HUES64 (cell line): ENCODE results near the gene SYNGR1.

Experiments used
- H3K27ac ChIP-seq: 2 replicates; pipeline ENCODE4 v1.7.0; 2013; ENCODE audit warnings: low read depth, low read length, inconsistent platforms
- H3K27me3 ChIP-seq: 2 replicates; pipeline ENCODE4 v1.6.1; 2013; ENCODE audit warnings: mild to moderate bottlenecking, low read length; ENCODE audit not compliant: insufficient read depth
- H3K36me3 ChIP-seq: 2 replicates; pipeline ENCODE4 v1.6.1; 2013; ENCODE audit warnings: mild to moderate bottlenecking, low read length; ENCODE audit not compliant: insufficient read depth
- H3K4me1 ChIP-seq: 2 replicates; pipeline ENCODE4 v1.6.1; 2013; ENCODE audit warnings: mild to moderate bottlenecking, low read length, moderate library complexity; ENCODE audit not compliant: insufficient read depth
- H3K4me3 ChIP-seq: 2 replicates; pipeline ENCODE4 v1.5.1; 2013; ENCODE audit warnings: mild to moderate bottlenecking, low read length, moderate library complexity
- H3K9ac ChIP-seq: 2 replicates; pipeline ENCODE4 v1.6.1; 2013; ENCODE audit warnings: mild to moderate bottlenecking, low read depth, low read length
- H3K9me3 ChIP-seq: 2 replicates; pipeline ENCODE4 v1.6.1; 2013; ENCODE audit warnings: low read depth, low read length; ENCODE audit not compliant: insufficient read depth
- WGBS: fragments of 150-250, 120-280 bp; methylation state at CpG from one replicate; pipeline ENCODE4 v1.1.7; 2013; ENCODE audit warnings: missing lambda C conversion rate; 5-methylcytosine and 5-hydroxymethylcytosine counted together

The SYNGR1 gene

DNA sequence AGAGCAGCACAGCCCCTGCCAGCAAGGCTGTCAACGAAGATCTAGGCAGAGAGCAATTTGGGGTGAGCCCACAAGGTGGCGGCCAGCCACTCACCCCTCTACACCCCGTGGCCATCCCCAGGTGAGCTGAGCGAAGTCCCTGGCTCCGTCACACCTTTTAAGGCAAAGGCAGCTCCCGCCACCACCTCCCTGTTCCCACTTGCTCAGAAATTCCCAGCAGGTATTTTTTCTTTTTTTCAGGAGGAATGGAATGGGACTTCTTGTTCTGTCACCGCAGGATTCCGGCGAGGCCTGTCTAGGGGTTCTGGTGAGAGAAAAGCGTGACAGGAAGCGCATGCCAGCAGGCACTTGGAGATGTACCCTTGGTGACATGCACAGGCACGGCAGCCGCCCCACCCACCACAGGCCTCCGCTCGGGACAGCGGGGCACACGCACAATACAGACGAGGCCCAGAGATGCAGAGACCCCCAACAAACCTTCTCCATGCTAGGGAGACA lies 40.4 kb upstream of the SYNGR1 start:
- Histone ChIP-seq H3K9me3 (no peaks in the 10 kb centered on the region), H3K4me3 (no peak overlapping the region), H3K27ac (peak overlapping the region; percentile 48), H3K9ac (no peak overlapping the region; the same call in 1 of the 2 replicates), H3K4me1 (peaks cover 17% of the 10 kb centered on the region), H3K36me3 (peaks cover 30% of the 10 kb centered on the region), H3K27me3 (no peaks in the 10 kb centered on the region)
- 34% methylated on average over 18 of the region's 18 CpGs for WGBS

- H3K4me3 ChIP-seq: no peak overlapping the region
- H3K36me3 ChIP-seq: peaks cover 36% of the 10 kb centered on the region
- 75% methylated on average over 16 of the region's 16 CpGs for WGBS
- peak overlapping the region; percentile 48 for H3K27ac ChIP-seq
- H3K4me1 ChIP-seq: peaks cover 17% of the 10 kb centered on the region
- no peaks in the 10 kb centered on the region for H3K27me3 ChIP-seq
- H3K9ac ChIP-seq: no peak overlapping the region
- no peaks in the 10 kb centered on the region for H3K9me3 ChIP-seq
These were observed 39.7 kb upstream of the SYNGR1 start for GRCh38 chr22:39309881-39310714.

DNA sequence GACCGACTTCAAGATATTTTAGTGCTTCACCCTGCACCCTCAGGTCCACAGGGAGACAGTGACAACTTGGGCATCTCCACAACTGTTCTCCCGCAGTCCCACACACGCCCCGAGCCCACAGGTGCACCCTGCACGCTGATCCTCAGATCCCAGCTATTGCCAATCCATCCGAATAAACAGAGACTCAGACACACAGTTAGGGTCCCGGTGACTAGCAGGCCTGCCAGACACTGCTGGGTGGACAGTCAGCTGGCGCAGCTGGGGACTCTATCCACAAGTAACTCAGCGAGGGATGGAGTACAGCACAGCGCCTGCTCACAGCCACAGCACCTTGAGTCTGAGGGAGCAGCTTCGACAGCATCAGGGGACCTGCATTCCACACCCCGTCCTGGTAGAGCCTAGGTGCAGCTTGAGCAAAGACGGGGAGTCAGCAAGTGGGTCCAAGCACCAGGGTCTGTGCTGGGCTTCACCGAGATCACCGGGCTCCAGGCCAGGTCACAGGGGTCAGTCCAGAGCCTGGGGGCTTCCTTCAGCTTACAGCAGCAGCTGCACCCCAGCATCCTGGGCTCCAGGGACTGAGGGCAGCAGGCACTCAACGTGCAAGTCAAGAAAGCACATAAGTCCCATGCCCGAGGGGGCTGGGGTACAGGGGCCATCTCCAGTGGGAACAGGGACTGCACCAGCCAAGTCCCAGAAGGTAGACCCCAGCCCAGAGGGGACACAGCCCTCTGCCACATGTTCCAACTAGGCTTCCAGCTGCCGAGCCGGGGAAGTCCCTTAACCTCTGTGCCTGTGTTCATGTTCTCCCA lies 38.0 kb upstream of the SYNGR1 start:
- Histone ChIP-seq H3K27me3 (no peaks in the 10 kb centered on the region), H3K4me3 (no peak overlapping the region), H3K4me1 (peaks cover 20% of the 10 kb centered on the region), H3K27ac (peak overlapping the region; percentile 27; the same call in 1 of the 2 replicates), H3K9me3 (no peaks in the 10 kb centered on the region), H3K36me3 (peaks cover 53% of the 10 kb centered on the region), H3K9ac (no peak overlapping the region)
- 89% methylated on average over 19 of the region's 19 CpGs for WGBS

DNA sequence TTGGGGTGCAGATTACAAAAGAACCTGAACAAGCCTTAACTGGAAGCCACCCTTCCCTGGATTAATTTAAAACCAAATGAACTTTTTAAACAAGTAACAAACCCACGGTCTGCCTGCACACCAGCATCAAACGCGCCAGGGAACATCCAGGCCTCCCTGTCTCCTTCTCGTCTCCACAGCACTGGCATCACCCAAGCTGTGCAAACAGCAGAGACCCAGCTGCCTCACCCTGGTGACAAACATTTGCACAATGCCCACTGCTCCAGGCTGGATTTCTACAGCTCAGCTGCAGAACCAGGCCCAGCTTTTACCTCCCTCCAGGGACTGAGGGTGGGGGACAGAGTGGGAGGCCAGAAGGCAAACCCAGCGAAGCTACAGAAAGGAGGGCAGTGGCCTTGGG lies 37.4 kb upstream of the SYNGR1 start:
- Histone ChIP-seq H3K4me1 (peaks cover 21% of the 10 kb centered on the region), H3K27me3 (no peaks in the 10 kb centered on the region), H3K4me3 (no peak overlapping the region), H3K36me3 (peaks cover 59% of the 10 kb centered on the region), H3K27ac (peak overlapping the region; percentile 22; the same call in 1 of the 2 replicates), H3K9me3 (no peaks in the 10 kb centered on the region), H3K9ac (no peak overlapping the region)
- WGBS: 95% methylated on average over 5 of the region's 5 CpGs

GRCh38 chr22:39313258-39314001 lies 36.4 kb upstream of the SYNGR1 start:
- 93% methylated on average over 20 of the region's 20 CpGs for WGBS
- Histone ChIP-seq H3K9ac (no peak overlapping the region), H3K4me3 (no peak overlapping the region), H3K36me3 (peaks cover 70% of the 10 kb centered on the region), H3K4me1 (peaks cover 27% of the 10 kb centered on the region), H3K27ac (peak overlapping the region; percentile 50; the same call in 1 of the 2 replicates), H3K27me3 (no peaks in the 10 kb centered on the region), H3K9me3 (no peaks in the 10 kb centered on the region)

DNA sequence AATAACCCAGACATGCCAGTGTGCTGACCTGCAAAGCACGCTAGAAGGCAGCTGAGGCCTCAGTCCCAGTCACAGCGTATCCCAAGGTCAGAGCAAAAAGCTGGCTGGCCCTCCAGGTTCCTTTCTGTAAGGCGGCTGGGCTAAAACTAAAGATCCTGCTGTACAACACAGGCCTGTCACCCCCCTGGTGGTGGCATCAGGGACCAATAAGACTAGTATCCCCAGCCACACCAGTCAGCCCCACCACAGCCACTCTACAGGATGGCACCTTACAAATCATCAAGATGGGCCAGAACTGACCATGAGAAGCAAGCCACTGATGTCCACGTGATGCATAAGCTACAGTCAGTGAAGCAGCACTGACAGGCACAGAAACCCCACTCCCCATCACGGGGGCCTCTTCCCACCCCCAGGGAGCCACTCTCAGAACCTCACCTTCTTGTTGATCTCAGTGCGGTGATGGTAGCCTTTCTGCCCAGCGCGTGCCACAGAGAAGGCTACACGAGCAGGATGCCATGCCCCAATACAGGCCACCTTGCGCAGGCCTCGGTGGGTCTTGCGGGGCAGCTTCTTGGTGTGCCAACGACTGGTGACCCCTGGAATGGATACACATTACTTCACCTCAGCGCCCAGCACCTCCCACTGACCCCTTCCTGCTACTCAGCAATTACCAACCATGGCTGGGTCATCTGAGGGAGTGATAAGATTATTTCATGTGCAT lies 35.4 kb upstream of the SYNGR1 start:
- Histone ChIP-seq H3K9me3 (no peaks in the 10 kb centered on the region), H3K27ac (peak overlapping the region; percentile 50; the same call in 1 of the 2 replicates), H3K9ac (no peak overlapping the region), H3K4me1 (peaks cover 17% of the 10 kb centered on the region), H3K27me3 (no peaks in the 10 kb centered on the region), H3K4me3 (no peak overlapping the region; the same call in 1 of the 2 replicates), H3K36me3 (peaks cover 76% of the 10 kb centered on the region)
- WGBS: 94% methylated on average over 14 of the region's 14 CpGs

DNA sequence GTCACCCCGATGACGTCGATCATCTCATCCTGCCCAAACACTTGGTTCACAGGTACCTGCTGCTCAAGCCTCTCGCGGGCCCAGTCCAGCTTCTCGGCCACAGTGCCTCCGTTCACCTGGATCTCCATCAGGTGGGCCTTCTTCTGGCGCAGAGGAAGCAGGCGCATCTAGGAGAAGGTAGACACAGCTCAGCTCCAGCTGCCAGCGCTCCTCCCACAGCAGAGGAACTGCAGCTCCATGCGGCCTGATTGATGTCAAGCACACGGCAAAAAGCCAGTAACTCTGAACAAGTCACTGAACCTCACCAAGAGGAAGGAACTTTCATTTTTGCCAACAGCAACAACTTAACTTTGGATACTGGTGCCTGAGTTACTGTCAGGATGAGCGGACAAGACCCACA lies 34.4 kb upstream of the SYNGR1 start:
- H3K4me1 ChIP-seq: peaks cover 12% of the 10 kb centered on the region; the same call in 1 of the 2 replicates
- H3K9me3 ChIP-seq: no peaks in the 10 kb centered on the region
- H3K36me3 ChIP-seq: peaks cover 76% of the 10 kb centered on the region
- H3K9ac ChIP-seq: peak overlapping the region; percentile 49
- no peaks in the 10 kb centered on the region for H3K27me3 ChIP-seq
- H3K4me3 ChIP-seq: peak overlapping the region; percentile 31; the same call in 1 of the 2 replicates
- 94% methylated on average over 13 of the region's 13 CpGs for WGBS
- H3K27ac ChIP-seq: peak overlapping the region; percentile 99; the same call in 1 of the 2 replicates

DNA sequence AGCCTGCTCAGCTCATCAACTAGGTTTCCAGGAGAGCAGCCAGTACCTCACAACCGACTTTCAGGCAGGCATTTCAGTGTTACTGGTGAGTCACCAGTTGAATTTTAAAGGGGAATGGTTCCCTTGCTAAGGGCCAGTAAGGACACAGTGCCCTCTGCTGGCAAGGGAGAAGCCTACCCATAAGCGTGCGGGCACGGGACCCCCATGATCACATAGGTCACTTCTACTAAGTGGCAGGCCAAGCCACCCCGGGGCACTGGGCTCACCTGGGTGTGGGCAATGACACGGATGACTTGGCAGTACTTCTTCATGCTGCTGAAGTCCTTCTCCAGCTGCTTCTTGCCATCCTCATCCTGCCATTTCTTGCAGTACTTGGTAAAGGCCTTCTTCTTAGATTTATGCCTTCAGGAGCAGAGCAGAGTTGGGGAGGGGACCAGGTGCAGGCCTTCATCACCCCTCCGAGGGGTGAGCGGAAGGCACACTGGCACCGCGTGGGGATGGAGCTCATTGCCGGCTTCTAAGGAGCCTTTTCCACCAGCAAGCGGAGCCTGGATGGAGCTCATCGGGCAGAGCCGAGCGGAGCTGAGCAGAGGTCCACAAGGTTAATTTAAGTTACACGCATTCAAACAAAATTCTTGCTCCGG lies 33.2 kb upstream of the SYNGR1 start:
- Histone ChIP-seq H3K9me3 (no peaks in the 10 kb centered on the region), H3K36me3 (peaks cover 75% of the 10 kb centered on the region), H3K4me3 (peak overlapping the region; percentile 92), H3K9ac (peak overlapping the region; percentile 100), H3K27ac (peak overlapping the region; percentile 99; the same call in 1 of the 2 replicates), H3K27me3 (no peaks in the 10 kb centered on the region), H3K4me1 (peaks cover 12% of the 10 kb centered on the region; the same call in 1 of the 2 replicates)
- WGBS: 69% methylated on average over 17 of the region's 17 CpGs

- peaks cover 12% of the 10 kb centered on the region; the same call in 1 of the 2 replicates for H3K4me1 ChIP-seq
- peak overlapping the region; percentile 100 for H3K9ac ChIP-seq
- no peaks in the 10 kb centered on the region for H3K27me3 ChIP-seq
- 68% methylated on average over 9 of the region's 9 CpGs for whole genome bisulfite sequencing
- H3K27ac ChIP-seq: peak overlapping the region; percentile 99
- no peaks in the 10 kb centered on the region for H3K9me3 ChIP-seq
- peaks cover 68% of the 10 kb centered on the region for H3K36me3 ChIP-seq
- H3K4me3 ChIP-seq: peak overlapping the region; percentile 92
These were observed 32.6 kb upstream of the SYNGR1 start for GRCh38 chr22:39317084-39317774.
